Measurements from ENCODE around the gene MRPL42. TPM values are rescaled to one million over a fixed set of nuclear protein-coding genes. Genes with fewer than 3 reads are reported as not detected.
"Not testable (repeated sequence)": the region's sequence is repeated elsewhere in the genome, so short reads cannot be mapped to it uniquely, and the experiment has no call there.

Gene MRPL42
- total RNA-seq, 1 experiment from 2014 or later, result 131 TPM

GRCh38 chr12:93466625-93467350 lies 526 bp upstream of the MRPL42 start:
- peaks cover 27% of the 10 kb centered on the region for H3K36me3 ChIP-seq
- H3K27me3 ChIP-seq, result no peaks in the 10 kb centered on the region
- peak overlapping the region; percentile 94 for H3K4me3 ChIP-seq
- no peaks in the 10 kb centered on the region for H3K9me3 ChIP-seq
- no peak for DNase-seq

- Histone ChIP-seq H3K36me3 (peaks cover 35% of the 10 kb centered on the region), H3K9me3 (no peaks in the 10 kb centered on the region), H3K4me3 (peak overlapping the region; percentile 94), H3K27me3 (no peaks in the 10 kb centered on the region)
- no peak for DNase-seq
Measured at GRCh38 chr12:93468008-93468371, 676 bp downstream of the MRPL42 start.

- peaks cover 45% of the 10 kb centered on the region for H3K36me3 ChIP-seq
- no peaks in the 10 kb centered on the region for H3K9me3 ChIP-seq
- H3K27me3 ChIP-seq, result no peaks in the 10 kb centered on the region
- no peak for DNase-seq
- no peak overlapping the region for H3K4me3 ChIP-seq
Measured at GRCh38 chr12:93469386-93469785, 2.1 kb downstream of the MRPL42 start.

GRCh38 chr12:93476555-93476954 lies 9.2 kb downstream of the MRPL42 start:
- H3K4me3 ChIP-seq, result no peak overlapping the region
- no peak for DNase-seq
- no peaks in the 10 kb centered on the region for H3K27me3 ChIP-seq
- peaks cover 62% of the 10 kb centered on the region for H3K36me3 ChIP-seq
- no peaks in the 10 kb centered on the region for H3K9me3 ChIP-seq

GRCh38 chr12:93482721-93483120 lies 15.4 kb downstream of the MRPL42 start:
- DNase-seq, result no peak
- Histone ChIP-seq H3K27me3 (no peaks in the 10 kb centered on the region), H3K9me3 (no peaks in the 10 kb centered on the region), H3K4me3 (no peak overlapping the region), H3K36me3 (peaks cover 68% of the 10 kb centered on the region)

- no peak for DNase-seq
- Histone ChIP-seq H3K4me3 (no peak overlapping the region), H3K36me3 (peaks cover 66% of the 10 kb centered on the region), H3K27me3 (no peaks in the 10 kb centered on the region), H3K9me3 (no peaks in the 10 kb centered on the region)
Measured at GRCh38 chr12:93483151-93483807, 16.0 kb downstream of the MRPL42 start.

GRCh38 chr12:93484315-93484981 lies 17.1 kb downstream of the MRPL42 start:
- Histone ChIP-seq H3K36me3 (peaks cover 70% of the 10 kb centered on the region), H3K4me3 (no peak overlapping the region), H3K27me3 (no peaks in the 10 kb centered on the region), H3K9me3 (no peaks in the 10 kb centered on the region)
- peak; percentile 73 for DNase-seq

- peaks cover 59% of the 10 kb centered on the region for H3K36me3 ChIP-seq
- not testable (repeated sequence) for H3K27me3 ChIP-seq, DNase-seq, H3K9me3 ChIP-seq, H3K4me3 ChIP-seq
Measured at GRCh38 chr12:93492808-93493207, 25.5 kb downstream of the MRPL42 start.

GRCh38 chr12:93494096-93494495 lies 26.8 kb downstream of the MRPL42 start:
- peaks cover 49% of the 10 kb centered on the region for H3K36me3 ChIP-seq
- DNase-seq, result no peak
- H3K9me3 ChIP-seq, result no peaks in the 10 kb centered on the region
- H3K4me3 ChIP-seq, result no peak overlapping the region
- no peaks in the 10 kb centered on the region for H3K27me3 ChIP-seq

GRCh38 chr12:93497456-93497855 lies 30.1 kb downstream of the MRPL42 start:
- no peaks in the 10 kb centered on the region for H3K9me3 ChIP-seq
- no peak for DNase-seq
- peaks cover 31% of the 10 kb centered on the region for H3K36me3 ChIP-seq
- no peaks in the 10 kb centered on the region for H3K27me3 ChIP-seq
- H3K4me3 ChIP-seq, result no peak overlapping the region

- not testable (repeated sequence) for DNase-seq, H3K27me3 ChIP-seq, H3K4me3 ChIP-seq, H3K9me3 ChIP-seq
- H3K36me3 ChIP-seq, result peaks cover 35% of the 10 kb centered on the region
Measured at GRCh38 chr12:93498813-93499212, 31.5 kb downstream of the MRPL42 start.

- Histone ChIP-seq H3K27me3 (no peaks in the 10 kb centered on the region), H3K9me3 (no peaks in the 10 kb centered on the region), H3K36me3 (peaks cover 31% of the 10 kb centered on the region), H3K4me3 (no peak overlapping the region)
- no peak for DNase-seq
Measured at GRCh38 chr12:93500201-93500600, 32.9 kb downstream of the MRPL42 start.

- no peak for DNase-seq
- H3K36me3 ChIP-seq, result peaks cover 28% of the 10 kb centered on the region
- H3K27me3 ChIP-seq, result no peaks in the 10 kb centered on the region
- no peaks in the 10 kb centered on the region for H3K9me3 ChIP-seq
- H3K4me3 ChIP-seq, result no peak overlapping the region
Measured at GRCh38 chr12:93500667-93501066, 33.4 kb downstream of the MRPL42 start.

GRCh38 chr12:93502802-93503623 lies 35.7 kb downstream of the MRPL42 start:
- no peaks in the 10 kb centered on the region for H3K9me3 ChIP-seq
- H3K4me3 ChIP-seq, result no peak overlapping the region
- DNase-seq, result no peak
- peaks cover 19% of the 10 kb centered on the region for H3K36me3 ChIP-seq
- no peaks in the 10 kb centered on the region for H3K27me3 ChIP-seq

- Histone ChIP-seq H3K9me3 (no peaks in the 10 kb centered on the region), H3K36me3 (peaks cover 10% of the 10 kb centered on the region), H3K4me3 (no peak overlapping the region), H3K27me3 (no peaks in the 10 kb centered on the region)
- no peak for DNase-seq
Measured at GRCh38 chr12:93507165-93507564, 39.9 kb downstream of the MRPL42 start.

GRCh38 chr12:93509506-93509905 lies 42.2 kb downstream of the MRPL42 start:
- Histone ChIP-seq H3K9me3 (no peaks in the 10 kb centered on the region), H3K36me3 (no peaks in the 10 kb centered on the region; the same call in 1 of the 2 replicates), H3K4me3 (no peak overlapping the region), H3K27me3 (no peaks in the 10 kb centered on the region)
- no peak for DNase-seq

- Histone ChIP-seq H3K36me3 (no peaks in the 10 kb centered on the region; the same call in 1 of the 2 replicates), H3K9me3 (no peaks in the 10 kb centered on the region), H3K4me3 (no peak overlapping the region), H3K27me3 (no peaks in the 10 kb centered on the region)
- no peak for DNase-seq
Measured at GRCh38 chr12:93514853-93515252, 47.5 kb downstream of the MRPL42 start.
